Glutamatergic neuron (in vitro differentiated cells): ENCODE data around the gene RASGRP1. TPM values are rescaled to one million over a fixed set of nuclear protein-coding genes. Genes with fewer than 3 reads are reported as not detected.

ENCODE experiments used
- DNase-seq: peaks from one replicate; pipeline ENCODE4 v3.0.0; 2022
- H3K27ac Mint-ChIP-seq: one replicate; pipeline ENCODE4 v1.8.0; 2020; ENCODE audit warnings: mild to moderate bottlenecking, mixed read lengths, inconsistent platforms; ENCODE audit not compliant: unreplicated experiment
- H3K27me3 Mint-ChIP-seq: one replicate; pipeline ENCODE4 v1.8.0; 2020; ENCODE audit warnings: mild to moderate bottlenecking, moderate library complexity, mixed read lengths, inconsistent platforms; ENCODE audit not compliant: unreplicated experiment
- H3K36me3 Mint-ChIP-seq: one replicate; pipeline ENCODE4 v1.8.0; 2020; ENCODE audit warnings: mild to moderate bottlenecking, mixed read lengths, inconsistent platforms; ENCODE audit not compliant: unreplicated experiment
- H3K4me1 Mint-ChIP-seq: one replicate; pipeline ENCODE4 v1.8.0; 2020; ENCODE audit warnings: mild to moderate bottlenecking, low read depth, mixed read lengths, inconsistent platforms; ENCODE audit not compliant: unreplicated experiment
- H3K4me3 Mint-ChIP-seq: one replicate; pipeline ENCODE4 v1.8.0; 2020; ENCODE audit warnings: mild to moderate bottlenecking, mixed read lengths, inconsistent platforms; ENCODE audit not compliant: unreplicated experiment
- H3K9me3 Mint-ChIP-seq: one replicate; pipeline ENCODE4 v1.8.0; 2020; ENCODE audit warnings: mild to moderate bottlenecking, moderate library complexity, mixed read lengths, inconsistent platforms; ENCODE audit not compliant: unreplicated experiment
- total RNA-seq: library from RNA; stranded (reverse); fragmentation: NEBNext Ultra II Directional; extraction: Animal tissue kit (Norgen Biotek cat#: 25700); gene quantifications from one replicate; pipeline ENCODE4 v1.2.1, GENCODE V29; 2021; ENCODE audit not compliant: unreplicated experiment
- TF ChIP-seq, protein P1 (sequence below): fragments of 200-600 bp; sonication (generic); IDR thresholded peaks from one replicate; pipeline ENCODE4 v1.5.0; 2021; ENCODE audit not compliant: partially characterized antibody, unreplicated experiment

The RASGRP1 gene
- total RNA-seq, 1 donor from 2014 or later, result not detected

DNA sequence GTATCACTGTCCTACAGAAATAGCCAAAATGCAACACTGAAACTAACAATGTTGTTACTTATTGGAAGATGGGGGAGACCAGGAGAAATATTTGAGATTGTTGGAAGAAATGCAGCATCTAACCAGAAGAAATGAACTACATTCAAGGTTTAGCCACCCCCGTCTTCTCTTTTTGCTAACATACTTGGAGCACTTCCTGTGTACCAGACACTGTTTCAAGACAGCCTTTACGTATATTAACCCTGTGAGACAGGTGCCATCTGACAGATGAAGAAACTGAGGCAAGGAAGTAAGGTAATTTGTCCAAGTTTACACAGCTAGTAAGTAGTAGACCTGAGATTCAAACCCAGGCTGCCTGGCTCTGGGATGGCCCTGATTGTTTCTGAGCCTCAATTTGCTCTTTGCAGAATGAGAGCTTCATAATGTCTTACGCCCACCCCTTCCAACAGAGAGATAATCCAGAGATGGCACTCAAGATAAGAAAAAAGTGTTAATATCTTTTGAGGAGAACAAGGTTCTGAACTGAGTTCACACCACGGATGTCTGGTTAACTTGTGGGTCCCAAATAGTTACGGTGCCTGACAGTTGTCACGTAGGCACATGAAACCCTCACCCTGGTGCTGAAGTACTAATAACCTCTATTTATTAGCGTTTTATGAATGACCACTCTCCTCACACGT lies 26.1 kb downstream of the RASGRP1 start:
- TF ChIP-seq, protein P1, sequence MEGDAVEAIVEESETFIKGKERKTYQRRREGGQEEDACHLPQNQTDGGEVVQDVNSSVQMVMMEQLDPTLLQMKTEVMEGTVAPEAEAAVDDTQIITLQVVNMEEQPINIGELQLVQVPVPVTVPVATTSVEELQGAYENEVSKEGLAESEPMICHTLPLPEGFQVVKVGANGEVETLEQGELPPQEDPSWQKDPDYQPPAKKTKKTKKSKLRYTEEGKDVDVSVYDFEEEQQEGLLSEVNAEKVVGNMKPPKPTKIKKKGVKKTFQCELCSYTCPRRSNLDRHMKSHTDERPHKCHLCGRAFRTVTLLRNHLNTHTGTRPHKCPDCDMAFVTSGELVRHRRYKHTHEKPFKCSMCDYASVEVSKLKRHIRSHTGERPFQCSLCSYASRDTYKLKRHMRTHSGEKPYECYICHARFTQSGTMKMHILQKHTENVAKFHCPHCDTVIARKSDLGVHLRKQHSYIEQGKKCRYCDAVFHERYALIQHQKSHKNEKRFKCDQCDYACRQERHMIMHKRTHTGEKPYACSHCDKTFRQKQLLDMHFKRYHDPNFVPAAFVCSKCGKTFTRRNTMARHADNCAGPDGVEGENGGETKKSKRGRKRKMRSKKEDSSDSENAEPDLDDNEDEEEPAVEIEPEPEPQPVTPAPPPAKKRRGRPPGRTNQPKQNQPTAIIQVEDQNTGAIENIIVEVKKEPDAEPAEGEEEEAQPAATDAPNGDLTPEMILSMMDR, result no peak
- H3K36me3 Mint-ChIP-seq, result no peaks in the 10 kb centered on the region
- no peak overlapping the region for H3K27ac Mint-ChIP-seq
- no peak overlapping the region for H3K4me3 Mint-ChIP-seq
- no peaks in the 10 kb centered on the region for H3K27me3 Mint-ChIP-seq
- DNase-seq, result no peak
- H3K9me3 Mint-ChIP-seq, result peaks cover 2% of the 10 kb centered on the region
- H3K4me1 Mint-ChIP-seq, result no peaks in the 10 kb centered on the region

DNA sequence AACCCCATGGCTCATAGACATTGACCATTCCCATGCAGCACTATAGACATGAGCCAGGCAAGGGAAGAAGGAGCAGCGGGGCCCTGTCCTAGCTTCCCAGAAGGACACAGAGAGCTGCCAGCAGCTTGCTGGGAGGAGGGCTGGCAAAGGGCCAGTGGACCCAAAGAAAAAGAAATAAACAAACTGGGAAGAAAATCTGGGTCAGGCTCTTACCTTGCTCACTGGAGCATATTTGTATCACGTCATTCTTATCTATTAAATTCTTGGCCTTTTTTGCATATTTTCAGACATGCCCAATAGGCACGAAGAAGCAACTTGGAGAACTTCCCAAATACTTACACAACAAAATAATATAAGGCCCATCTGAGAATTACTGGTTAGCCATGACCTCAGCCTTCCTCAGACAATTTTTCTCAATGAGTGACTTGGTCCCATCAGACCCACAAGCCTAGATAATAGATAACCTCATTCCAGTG lies 28.4 kb downstream of the RASGRP1 start:
- no peaks in the 10 kb centered on the region for H3K4me1 Mint-ChIP-seq
- TF ChIP-seq, protein P1, result no peak
- no peaks in the 10 kb centered on the region for H3K36me3 Mint-ChIP-seq
- no peak for DNase-seq
- H3K27me3 Mint-ChIP-seq, result no peaks in the 10 kb centered on the region
- no peak overlapping the region for H3K27ac Mint-ChIP-seq
- no peak overlapping the region for H3K4me3 Mint-ChIP-seq
- peaks cover 2% of the 10 kb centered on the region for H3K9me3 Mint-ChIP-seq

DNA sequence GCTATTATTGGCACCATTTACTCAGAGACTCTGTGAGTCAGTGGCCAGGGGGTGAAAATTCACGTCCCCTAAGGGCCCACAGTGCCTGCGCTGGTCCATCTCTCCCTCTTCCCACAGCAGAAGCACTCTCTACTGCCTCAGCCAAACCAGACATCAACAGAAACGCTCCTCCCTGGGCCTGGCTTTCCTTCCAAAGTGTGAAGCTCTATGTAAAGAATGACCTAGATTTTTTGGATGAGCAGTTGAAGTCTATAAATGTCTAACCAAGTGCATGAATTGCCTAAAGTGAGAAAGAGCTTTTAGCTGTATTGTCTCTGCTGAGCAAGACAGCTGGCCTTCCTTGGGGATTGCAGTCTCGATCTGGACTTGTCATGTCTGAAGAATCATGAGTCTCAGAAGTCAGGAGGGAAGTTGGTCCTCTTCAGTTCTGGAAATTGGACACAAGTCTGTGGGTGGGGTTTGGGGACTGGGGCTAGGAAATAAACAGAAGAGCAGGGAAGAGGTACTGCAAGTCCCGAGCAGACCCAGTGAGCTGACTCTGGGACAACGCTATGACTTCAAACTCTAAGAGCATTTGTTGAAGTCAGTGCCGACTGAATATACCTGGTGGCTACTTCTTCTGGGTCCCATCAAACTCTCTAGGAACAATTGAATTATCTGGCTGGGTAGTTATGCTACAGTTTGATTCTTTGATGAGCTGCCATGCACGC lies 29.0 kb downstream of the RASGRP1 start:
- Mint-ChIP-seq H3K27ac (no peak overlapping the region), H3K36me3 (no peaks in the 10 kb centered on the region), H3K4me3 (no peak overlapping the region), H3K4me1 (no peaks in the 10 kb centered on the region), H3K9me3 (peaks cover 2% of the 10 kb centered on the region), H3K27me3 (no peaks in the 10 kb centered on the region)
- DNase-seq, result no peak
- TF ChIP-seq, protein P1, result no peak

DNA sequence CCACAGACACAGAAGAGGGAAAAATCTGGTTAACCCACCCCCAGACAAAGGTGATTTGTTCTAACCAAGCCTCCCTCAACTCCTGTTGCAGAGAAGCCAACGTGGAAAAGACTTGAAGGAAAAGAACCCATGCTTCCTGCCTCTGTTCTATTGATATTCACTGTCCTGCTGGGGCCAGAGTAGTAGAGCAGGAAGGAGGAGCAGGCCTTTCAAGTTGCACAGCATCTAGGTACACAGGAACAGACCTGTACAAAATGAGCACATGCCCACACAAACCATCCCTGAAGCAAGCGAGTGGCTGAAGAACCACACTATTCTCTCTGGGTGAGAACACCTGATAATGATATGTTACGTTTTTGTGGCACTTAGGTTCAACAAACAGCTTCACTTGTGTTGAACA lies 29.9 kb downstream of the RASGRP1 start:
- Mint-ChIP-seq H3K9me3 (peaks cover 2% of the 10 kb centered on the region), H3K27ac (no peak overlapping the region), H3K4me3 (no peak overlapping the region), H3K27me3 (no peaks in the 10 kb centered on the region), H3K36me3 (no peaks in the 10 kb centered on the region), H3K4me1 (no peaks in the 10 kb centered on the region)
- DNase-seq, result no peak
- TF ChIP-seq, protein P1, result no peak

DNA sequence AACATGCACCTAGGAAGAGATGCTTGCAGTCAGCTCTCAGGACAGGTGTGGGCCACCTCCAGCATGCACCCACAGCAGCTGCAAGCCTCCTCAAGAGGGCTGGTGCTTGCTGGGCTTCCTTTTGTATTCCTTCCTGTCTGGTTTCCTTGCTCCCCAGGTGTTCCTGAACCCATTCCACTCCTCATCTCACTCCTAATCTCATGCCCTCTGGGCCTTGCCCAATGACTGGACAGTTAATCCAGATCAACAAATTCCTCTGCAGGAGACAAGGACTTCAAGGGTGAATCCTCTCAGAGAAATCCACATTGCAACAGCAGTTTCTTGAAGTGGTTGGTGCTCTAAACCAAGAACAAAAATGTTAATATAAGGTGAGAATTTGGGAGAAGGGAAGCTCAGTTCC lies 30.7 kb downstream of the RASGRP1 start:
- peaks cover 2% of the 10 kb centered on the region for H3K9me3 Mint-ChIP-seq
- no peak overlapping the region for H3K27ac Mint-ChIP-seq
- H3K27me3 Mint-ChIP-seq, result no peaks in the 10 kb centered on the region
- H3K36me3 Mint-ChIP-seq, result no peaks in the 10 kb centered on the region
- no peak overlapping the region for H3K4me3 Mint-ChIP-seq
- DNase-seq, result no peak
- TF ChIP-seq, protein P1, result no peak
- H3K4me1 Mint-ChIP-seq, result no peaks in the 10 kb centered on the region
